ENCODE results near the gene ZDHHC11.
"Not testable (repeated sequence)": the region's sequence is repeated elsewhere in the genome, so short reads cannot be mapped to it uniquely, and the experiment has no call there.

The ZDHHC11 gene

GRCh38 chr5:757931-758697 is 92.7 kb downstream of the ZDHHC11 start:
- Histone ChIP-seq H3K36me3 (ENCODE audit: control insufficient read depth, insufficient read depth, low read length) (no peaks in the 10 kb centered on the region), H3K4me1 (ENCODE audit: control insufficient read depth, insufficient read depth, low read length) (no peaks in the 10 kb centered on the region), H3K9me3 (ENCODE audit: control insufficient read depth, insufficient read depth, low read length) (no peaks in the 10 kb centered on the region), H3K27me3 (ENCODE audit: control insufficient read depth, insufficient read depth, low read length) (no peaks in the 10 kb centered on the region), H3K4me3 (ENCODE audit: low read depth, low read length) (no peak overlapping the region), H3K9ac (ENCODE audit: low read depth, low read length) (no peak overlapping the region)

- Histone ChIP-seq H3K9ac (ENCODE audit: low read depth, low read length) (no peak overlapping the region), H3K36me3 (ENCODE audit: control insufficient read depth, insufficient read depth, low read length) (no peaks in the 10 kb centered on the region), H3K4me1 (ENCODE audit: control insufficient read depth, insufficient read depth, low read length) (no peaks in the 10 kb centered on the region), H3K27me3 (ENCODE audit: control insufficient read depth, insufficient read depth, low read length) (no peaks in the 10 kb centered on the region), H3K4me3 (ENCODE audit: low read depth, low read length) (no peak overlapping the region), H3K9me3 (ENCODE audit: control insufficient read depth, insufficient read depth, low read length) (no peaks in the 10 kb centered on the region)
These were observed 93.3 kb downstream of the ZDHHC11 start for GRCh38 chr5:757346-757930.

- Histone ChIP-seq H3K27me3 (ENCODE audit: control insufficient read depth, insufficient read depth, low read length) (no peaks in the 10 kb centered on the region), H3K4me3 (ENCODE audit: low read depth, low read length) (no peak overlapping the region), H3K9me3 (ENCODE audit: control insufficient read depth, insufficient read depth, low read length) (no peaks in the 10 kb centered on the region), H3K36me3 (ENCODE audit: control insufficient read depth, insufficient read depth, low read length) (no peaks in the 10 kb centered on the region), H3K9ac (ENCODE audit: low read depth, low read length) (no peak overlapping the region), H3K4me1 (ENCODE audit: control insufficient read depth, insufficient read depth, low read length) (no peaks in the 10 kb centered on the region)
These were observed 93.9 kb downstream of the ZDHHC11 start for GRCh38 chr5:756865-757345.

GRCh38 chr5:756171-756570 is 94.6 kb downstream of the ZDHHC11 start:
- no peaks in the 10 kb centered on the region for H3K27me3 ChIP-seq (ENCODE audit: control insufficient read depth, insufficient read depth, low read length)
- no peaks in the 10 kb centered on the region for H3K9me3 ChIP-seq (ENCODE audit: control insufficient read depth, insufficient read depth, low read length)
- H3K4me1 ChIP-seq (ENCODE audit: control insufficient read depth, insufficient read depth, low read length) = no peaks in the 10 kb centered on the region
- no peak overlapping the region for H3K4me3 ChIP-seq (ENCODE audit: low read depth, low read length)
- no peak overlapping the region for H3K9ac ChIP-seq (ENCODE audit: low read depth, low read length)
- no peaks in the 10 kb centered on the region for H3K36me3 ChIP-seq (ENCODE audit: control insufficient read depth, insufficient read depth, low read length)

GRCh38 chr5:754143-754632 is 96.6 kb downstream of the ZDHHC11 start:
- H3K27me3 ChIP-seq (ENCODE audit: control insufficient read depth, insufficient read depth, low read length); H3K4me3 ChIP-seq (ENCODE audit: low read depth, low read length); H3K9me3 ChIP-seq (ENCODE audit: control insufficient read depth, insufficient read depth, low read length); H3K9ac ChIP-seq (ENCODE audit: low read depth, low read length); H3K36me3 ChIP-seq (ENCODE audit: control insufficient read depth, insufficient read depth, low read length); H3K4me1 ChIP-seq (ENCODE audit: control insufficient read depth, insufficient read depth, low read length): not testable (repeated sequence)

GRCh38 chr5:753567-754142 is 97.1 kb downstream of the ZDHHC11 start:
- not testable (repeated sequence) for H3K4me3 ChIP-seq (ENCODE audit: low read depth, low read length); H3K36me3 ChIP-seq (ENCODE audit: control insufficient read depth, insufficient read depth, low read length); H3K9ac ChIP-seq (ENCODE audit: low read depth, low read length); H3K27me3 ChIP-seq (ENCODE audit: control insufficient read depth, insufficient read depth, low read length); H3K4me1 ChIP-seq (ENCODE audit: control insufficient read depth, insufficient read depth, low read length); H3K9me3 ChIP-seq (ENCODE audit: control insufficient read depth, insufficient read depth, low read length)

- H3K4me3 ChIP-seq (ENCODE audit: low read depth, low read length); H3K27me3 ChIP-seq (ENCODE audit: control insufficient read depth, insufficient read depth, low read length); H3K9ac ChIP-seq (ENCODE audit: low read depth, low read length); H3K36me3 ChIP-seq (ENCODE audit: control insufficient read depth, insufficient read depth, low read length); H3K9me3 ChIP-seq (ENCODE audit: control insufficient read depth, insufficient read depth, low read length); H3K4me1 ChIP-seq (ENCODE audit: control insufficient read depth, insufficient read depth, low read length): not testable (repeated sequence)
These were observed 98.2 kb downstream of the ZDHHC11 start for GRCh38 chr5:752532-753115.

GRCh38 chr5:751992-752391 is 98.8 kb downstream of the ZDHHC11 start:
- not testable (repeated sequence) for H3K36me3 ChIP-seq (ENCODE audit: control insufficient read depth, insufficient read depth, low read length); H3K4me1 ChIP-seq (ENCODE audit: control insufficient read depth, insufficient read depth, low read length); H3K27me3 ChIP-seq (ENCODE audit: control insufficient read depth, insufficient read depth, low read length); H3K9me3 ChIP-seq (ENCODE audit: control insufficient read depth, insufficient read depth, low read length); H3K4me3 ChIP-seq (ENCODE audit: low read depth, low read length); H3K9ac ChIP-seq (ENCODE audit: low read depth, low read length)

GRCh38 chr5:751496-751895 is 99.3 kb downstream of the ZDHHC11 start:
- Histone ChIP-seq H3K4me1 (ENCODE audit: control insufficient read depth, insufficient read depth, low read length) (no peaks in the 10 kb centered on the region), H3K9ac (ENCODE audit: low read depth, low read length) (no peak overlapping the region), H3K27me3 (ENCODE audit: control insufficient read depth, insufficient read depth, low read length) (no peaks in the 10 kb centered on the region), H3K4me3 (ENCODE audit: low read depth, low read length) (no peak overlapping the region), H3K9me3 (ENCODE audit: control insufficient read depth, insufficient read depth, low read length) (no peaks in the 10 kb centered on the region), H3K36me3 (ENCODE audit: control insufficient read depth, insufficient read depth, low read length) (no peaks in the 10 kb centered on the region)

- not testable (repeated sequence) for H3K9me3 ChIP-seq (ENCODE audit: control insufficient read depth, insufficient read depth, low read length)
These were observed 100.6 kb downstream of the ZDHHC11 start for GRCh38 chr5:750226-750625.

GRCh38 chr5:749101-749670 is 101.6 kb downstream of the ZDHHC11 start:
- no peaks in the 10 kb centered on the region for H3K27me3 ChIP-seq (ENCODE audit: control insufficient read depth, insufficient read depth, low read length)

More at GRCh38 chr5:750226-750625, 100.6 kb downstream of the ZDHHC11 start:
- H3K4me1 ChIP-seq (ENCODE audit: control insufficient read depth, insufficient read depth, low read length); H3K4me3 ChIP-seq (ENCODE audit: low read depth, low read length); H3K9ac ChIP-seq (ENCODE audit: low read depth, low read length); H3K36me3 ChIP-seq (ENCODE audit: control insufficient read depth, insufficient read depth, low read length); H3K27me3 ChIP-seq (ENCODE audit: control insufficient read depth, insufficient read depth, low read length): not testable (repeated sequence)

More at GRCh38 chr5:749101-749670, 101.6 kb downstream of the ZDHHC11 start:
- H3K4me1 ChIP-seq (ENCODE audit: control insufficient read depth, insufficient read depth, low read length) = no peaks in the 10 kb centered on the region
- H3K36me3 ChIP-seq (ENCODE audit: control insufficient read depth, insufficient read depth, low read length) = no peaks in the 10 kb centered on the region
- H3K4me3 ChIP-seq (ENCODE audit: low read depth, low read length) = no peak overlapping the region
- H3K9me3 ChIP-seq (ENCODE audit: control insufficient read depth, insufficient read depth, low read length) = no peaks in the 10 kb centered on the region
- no peak overlapping the region for H3K9ac ChIP-seq (ENCODE audit: low read depth, low read length)
